Ishikawa (cell line): ENCODE results near the gene TTC38.

Experiments used
- NFIC ChIP-seq: IDR thresholded peaks from 2 replicates; pipeline ENCODE4 v1.6.1; 2012
- RAD21 ChIP-seq: IDR thresholded peaks from 2 replicates; pipeline ENCODE4 v1.6.1; 2012; ENCODE audit warnings: low read depth

- no peak for TF ChIP-seq RAD21
- TF ChIP-seq NFIC = no peak
Measured at GRCh38 chr22:46290843-46291785, 23.3 kb downstream of the TTC38 start.
